SH-SY5Y (cell line): ENCODE data around the gene ACIN1.

Experiments used
- GATA2 ChIP-seq: IDR thresholded peaks from 2 replicates; pipeline ENCODE4 v1.6.1; 2011; ENCODE audit warnings: mild to moderate bottlenecking, low read depth, low read length
- GATA3 ChIP-seq: IDR thresholded peaks from 2 replicates; pipeline ENCODE4 v1.6.1; 2011; ENCODE audit warnings: low read depth, mild to moderate bottlenecking, low read length, moderate library complexity

The ACIN1 gene

DNA sequence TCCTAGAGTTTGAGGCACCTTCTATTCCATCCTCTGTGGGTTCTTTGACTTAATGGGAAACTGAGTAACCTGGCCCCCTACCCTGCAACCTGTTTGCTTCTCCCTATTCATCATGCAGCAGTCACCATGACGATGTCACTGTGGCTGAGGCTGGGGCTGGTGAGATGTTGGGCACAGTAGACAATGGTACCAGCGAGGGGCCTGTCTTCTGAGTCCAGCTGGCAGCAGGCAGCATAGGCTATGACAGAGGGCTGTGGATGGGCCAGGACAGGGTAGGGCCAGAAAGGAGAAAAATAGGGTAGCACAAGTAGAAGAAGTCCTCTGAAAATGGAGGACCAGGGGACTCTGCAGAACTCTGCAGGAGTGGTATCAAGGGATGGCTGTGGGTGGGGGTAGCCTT lies 7.9 kb upstream of the ACIN1 start:
- TF ChIP-seq GATA2 (no peak), GATA3 (no peak)

DNA sequence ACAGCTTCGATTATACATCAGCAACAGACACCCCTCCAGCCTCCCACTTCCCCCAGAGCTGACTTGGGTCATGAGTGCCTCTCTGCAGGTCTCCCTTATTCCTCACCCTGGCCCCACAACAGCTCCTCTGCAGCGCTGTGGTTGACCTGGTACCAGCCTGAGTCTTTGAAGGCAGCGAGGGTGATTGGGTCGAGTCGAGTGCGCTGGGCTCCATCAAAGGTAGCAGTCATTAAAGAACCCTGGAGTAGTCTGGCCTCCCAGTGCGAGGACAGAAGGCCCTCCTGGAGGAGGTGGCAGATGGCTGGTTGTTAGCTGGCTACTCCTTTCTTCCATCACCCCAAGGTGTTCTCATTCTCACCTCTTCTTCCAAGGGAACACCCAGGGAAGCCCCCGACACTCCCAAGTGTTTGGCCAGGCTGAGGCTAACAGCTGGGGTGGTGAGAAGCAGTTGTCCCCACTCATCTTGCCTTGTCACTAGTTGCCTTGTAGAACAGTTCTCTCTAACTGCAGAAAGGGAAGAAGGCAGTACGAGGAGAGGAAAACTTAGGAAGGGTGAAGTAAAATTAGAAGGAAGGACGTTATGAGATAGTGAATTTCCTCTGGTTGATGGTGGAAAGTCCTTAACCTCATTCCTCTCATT lies 7.2 kb upstream of the ACIN1 start:
- TF ChIP-seq GATA2 (no peak), GATA3 (no peak)

DNA sequence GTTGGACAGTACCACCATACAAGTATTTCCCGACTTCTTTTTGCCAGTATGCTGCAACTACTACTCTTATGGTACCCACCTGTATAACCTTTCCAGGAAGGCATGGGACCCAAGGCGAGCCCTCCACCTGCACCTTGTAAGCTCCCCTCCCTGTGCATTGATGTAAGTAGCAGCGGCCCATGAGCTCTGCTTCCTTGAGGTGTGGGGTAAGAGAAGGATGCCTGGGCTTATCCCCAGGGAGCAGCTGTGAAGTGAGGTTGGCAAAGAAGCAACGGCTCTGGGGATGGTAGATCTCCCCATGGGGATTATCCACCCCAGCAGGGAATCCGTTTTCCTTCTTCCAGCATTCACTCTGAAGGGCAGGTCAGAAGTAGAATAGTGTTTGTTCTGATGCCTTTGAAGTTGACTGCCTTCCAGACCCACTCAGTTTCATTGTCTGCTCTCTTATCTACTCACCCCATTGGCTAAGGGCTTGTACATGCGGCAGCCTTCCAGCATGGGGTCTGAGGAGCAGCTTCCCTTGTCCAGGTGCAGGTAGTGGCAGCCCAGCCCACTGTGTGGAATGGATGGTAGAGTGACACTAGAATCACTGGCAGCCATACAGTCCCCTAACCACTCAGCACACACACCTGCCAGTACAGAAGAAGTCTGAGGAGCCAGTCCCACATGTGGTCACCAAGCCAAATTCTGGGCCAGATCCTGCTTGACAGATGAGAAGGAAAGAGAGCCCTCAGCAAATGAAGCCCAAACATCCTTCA lies 6.5 kb upstream of the ACIN1 start:
- TF ChIP-seq GATA3: no peak
- no peak for TF ChIP-seq GATA2

DNA sequence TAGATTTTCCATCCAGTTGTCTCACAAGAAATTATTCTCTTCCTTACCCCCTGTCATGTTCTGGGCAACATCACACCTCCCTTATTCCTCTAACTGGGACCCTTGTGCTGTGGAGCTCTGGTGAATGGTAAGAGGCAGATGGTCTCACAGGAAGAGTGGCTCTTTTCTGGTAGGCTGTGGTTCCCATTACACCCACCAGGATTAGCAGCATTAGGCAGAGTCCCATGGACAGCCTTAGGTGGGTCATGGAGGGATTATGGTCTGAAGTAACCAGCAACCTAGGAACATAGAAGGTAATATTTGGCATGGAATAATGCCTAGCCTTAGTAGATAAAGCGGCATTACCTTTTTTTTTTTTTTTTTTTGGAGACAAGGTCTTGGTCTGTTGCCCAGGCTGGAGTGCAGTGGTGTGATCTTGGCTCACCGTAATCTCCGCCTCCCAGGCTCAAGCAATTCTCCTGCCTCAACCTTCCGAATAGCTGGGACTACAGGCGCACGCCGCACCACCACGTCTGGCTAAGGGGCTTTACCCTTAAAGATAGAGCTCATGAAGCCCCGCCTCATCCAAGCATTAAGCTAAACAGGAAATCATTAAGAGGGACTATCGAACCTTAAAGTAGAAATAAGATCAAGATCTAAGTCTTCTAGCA lies 4.4 kb upstream of the ACIN1 start:
- TF ChIP-seq GATA2: no peak
- no peak for TF ChIP-seq GATA3

DNA sequence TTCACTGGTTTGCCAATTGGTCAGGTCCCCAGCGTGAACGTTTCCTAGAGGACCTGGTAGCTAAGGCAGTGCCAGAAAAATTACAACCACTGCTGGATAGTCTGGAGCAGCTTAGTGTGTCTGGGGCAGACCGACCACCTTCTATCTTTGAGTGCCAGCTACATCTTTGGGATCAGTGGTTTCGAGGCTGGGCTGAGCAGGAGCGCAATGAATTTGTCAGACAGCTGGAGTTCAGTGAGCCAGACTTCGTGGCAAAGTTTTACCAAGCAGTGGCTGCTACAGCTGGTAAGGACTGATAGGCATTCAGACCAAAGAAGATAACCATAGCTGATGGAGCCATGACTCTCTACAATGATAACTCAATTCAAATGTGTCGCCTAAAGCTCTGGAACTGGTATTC lies 2.9 kb upstream of the ACIN1 start:
- no peak for TF ChIP-seq GATA2
- no peak for TF ChIP-seq GATA3

DNA sequence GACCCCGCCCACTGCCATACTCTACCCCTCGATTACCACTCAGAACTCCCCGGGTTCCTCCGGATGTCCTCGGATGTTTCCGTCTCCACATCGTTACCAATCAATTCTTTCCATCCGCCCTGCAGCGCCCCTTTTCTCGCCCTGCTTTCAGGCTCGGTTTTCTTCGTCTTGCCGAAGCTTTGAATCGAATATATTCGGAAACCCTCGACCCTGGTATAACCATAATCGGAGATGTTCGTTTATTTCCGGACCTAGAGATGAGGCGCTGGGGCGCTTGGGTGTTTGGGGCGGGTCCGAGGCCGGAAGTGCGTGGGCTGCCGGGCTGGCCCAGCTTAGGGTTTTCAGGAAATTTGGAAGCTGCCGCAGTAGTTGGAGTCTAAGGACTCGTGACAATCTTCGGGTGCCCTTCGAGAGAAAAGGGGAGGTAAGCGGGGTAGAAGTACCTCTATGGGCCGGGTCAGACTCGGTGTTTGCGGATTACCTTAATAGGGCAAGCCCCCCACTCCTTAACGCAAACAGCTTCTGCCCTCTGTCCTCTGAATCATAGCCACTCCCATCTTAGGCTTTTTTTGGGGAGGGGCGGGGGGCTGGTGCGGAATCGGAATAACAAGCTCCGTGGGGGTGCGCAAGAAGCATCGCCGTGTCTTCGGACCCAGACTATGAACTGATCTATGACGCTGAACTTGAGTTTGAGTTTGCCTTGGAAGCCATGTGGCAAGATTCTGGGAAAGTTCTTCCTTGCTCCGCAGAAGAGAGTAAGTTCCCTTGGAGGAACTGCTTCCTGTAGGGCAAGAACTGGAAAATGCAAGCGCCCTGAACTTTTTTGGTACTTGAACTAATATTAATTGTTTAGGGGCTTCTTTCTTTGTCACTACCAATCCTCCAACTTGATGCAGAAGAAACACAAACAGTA lies 516 bp upstream of the ACIN1 start, which contains the start of gene C14orf119:
Gene C14orf119 (plus strand): TSS at position 310 of the 913 bp plus-strand sequence. CDS start 2,154 bp downstream, outside the sequence.
- TF ChIP-seq GATA3: no peak
- no peak for TF ChIP-seq GATA2

DNA sequence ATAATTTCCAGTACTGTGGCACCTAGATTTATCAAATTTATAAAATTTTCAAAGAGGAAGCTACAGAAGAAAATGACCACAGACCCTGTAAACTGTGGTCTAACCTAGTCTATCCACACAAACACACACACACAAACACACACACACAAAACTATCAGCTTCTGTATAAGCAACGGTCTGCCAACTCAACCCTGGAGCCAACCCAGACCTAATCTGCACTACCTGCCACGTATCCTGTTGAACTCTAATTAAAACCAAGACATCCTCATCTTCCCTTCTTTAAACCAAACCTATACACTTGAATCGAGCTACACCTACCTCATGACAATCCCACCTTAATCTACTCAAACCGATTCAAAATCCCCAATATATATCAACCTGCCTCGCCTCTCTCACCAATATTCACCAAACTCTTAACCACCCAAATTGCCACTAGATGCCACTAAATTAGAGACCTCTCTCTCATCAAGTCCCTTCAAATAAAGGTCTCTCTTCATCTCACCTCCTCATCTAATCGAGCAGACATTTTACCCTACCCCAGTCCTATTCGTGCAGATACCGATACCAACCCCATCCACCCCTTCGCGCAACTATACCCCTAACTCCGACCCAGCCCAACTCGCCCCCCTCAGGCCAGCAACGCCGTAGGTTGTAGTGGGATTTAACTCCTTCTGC lies 808 bp downstream of the ACIN1 start:
- TF ChIP-seq GATA2 (no peak), GATA3 (no peak)

DNA sequence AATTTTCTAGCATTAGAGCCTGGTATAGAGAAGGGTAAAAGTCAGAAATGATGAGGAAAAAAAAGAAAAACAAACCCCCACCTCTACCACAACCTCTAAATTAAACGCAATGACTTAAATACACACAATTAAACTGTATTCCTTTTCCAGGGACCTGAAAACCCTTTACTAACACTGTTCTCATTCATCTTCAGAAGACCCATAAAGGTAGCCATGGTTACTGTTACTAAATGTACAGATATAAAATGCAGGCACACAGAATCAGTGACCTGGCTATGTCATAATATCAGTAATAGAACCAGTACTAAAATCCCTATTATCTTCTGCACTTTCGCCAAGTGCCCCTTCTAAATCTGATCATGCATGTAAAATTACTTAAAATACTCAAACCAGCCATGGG lies 1.4 kb downstream of the ACIN1 start:
- no peak for TF ChIP-seq GATA2
- no peak for TF ChIP-seq GATA3

DNA sequence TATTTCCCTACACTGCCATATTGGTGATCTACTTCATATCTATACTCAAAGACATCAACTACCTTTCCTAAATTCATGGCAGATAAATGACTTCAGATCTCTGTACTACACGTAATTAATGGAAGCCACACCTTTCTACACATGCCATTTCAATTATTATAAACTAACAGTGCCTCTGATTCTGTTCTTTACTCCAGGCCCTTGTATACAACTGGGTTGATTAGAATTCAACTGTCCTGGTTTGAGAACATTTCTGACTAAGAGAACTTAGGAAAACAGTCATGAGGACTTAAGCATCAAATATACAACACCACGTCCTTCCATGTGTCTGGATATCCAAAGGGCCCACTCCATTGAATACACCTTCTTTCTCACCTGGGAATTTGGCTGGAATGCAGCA lies 1.8 kb downstream of the ACIN1 start:
- TF ChIP-seq GATA3 (no peak), GATA2 (no peak)

DNA sequence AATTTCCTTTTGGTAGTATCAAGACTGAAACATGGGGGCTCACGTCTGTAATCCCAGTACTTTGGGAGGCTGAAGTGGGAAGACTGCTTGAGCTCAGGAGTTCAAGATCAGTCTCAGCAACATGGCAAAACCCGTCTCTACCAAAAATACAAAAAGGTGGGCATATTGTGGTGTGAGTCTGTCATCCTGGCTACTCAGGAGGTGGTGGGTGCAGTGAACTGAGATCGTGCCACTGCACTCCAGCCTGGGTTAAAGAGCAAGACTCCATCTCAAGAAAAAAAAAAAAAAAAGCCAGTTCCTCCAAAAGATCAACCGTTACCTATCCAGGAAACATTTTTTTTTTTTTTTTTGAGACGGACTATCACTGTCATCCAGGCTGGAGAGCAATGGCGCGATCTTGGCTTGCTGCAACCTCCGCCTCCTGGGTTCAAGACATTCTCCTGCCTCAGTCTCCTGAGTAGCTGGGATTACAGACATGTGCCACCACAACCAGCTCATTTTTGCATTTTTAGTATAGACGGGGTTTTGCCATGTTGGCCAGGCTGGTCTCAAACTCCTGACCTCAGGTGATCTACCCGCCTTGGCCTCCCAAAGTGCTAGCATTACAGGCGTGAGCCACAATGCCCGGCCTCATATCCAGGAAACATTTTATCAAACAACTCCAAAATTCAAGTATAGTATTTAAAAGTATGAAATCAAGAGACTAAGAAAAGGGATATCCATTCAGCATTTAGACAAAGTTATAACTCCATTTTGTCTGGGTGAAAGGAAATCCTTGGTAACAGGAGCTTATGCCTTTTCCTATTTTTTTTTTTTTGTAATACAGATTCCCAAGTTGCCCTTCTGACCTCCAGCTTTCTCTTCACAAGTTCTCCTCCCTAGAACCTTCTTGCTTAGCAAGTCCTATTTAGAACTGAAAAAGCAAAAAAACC lies 3.4 kb downstream of the ACIN1 start:
- TF ChIP-seq GATA2 (no peak), GATA3 (no peak)

DNA sequence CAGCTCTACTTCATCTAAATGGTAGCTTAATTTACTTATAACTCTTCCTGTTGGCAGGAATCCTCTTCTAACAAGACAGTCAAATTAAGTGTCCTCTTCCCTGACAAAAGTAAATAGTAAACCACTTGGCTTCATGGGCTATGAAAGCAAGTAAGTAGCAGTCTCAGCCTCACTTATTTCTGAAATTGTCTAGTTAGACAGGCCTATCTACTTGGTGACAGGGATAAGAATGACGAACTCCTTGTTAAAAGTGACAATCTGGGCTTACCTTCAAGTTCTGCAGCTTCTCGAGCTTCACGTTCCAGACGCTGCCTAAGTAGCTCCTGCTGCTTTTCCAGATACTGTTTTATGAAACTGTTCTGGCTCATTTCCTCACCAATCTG lies 4.7 kb downstream of the ACIN1 start:
- no peak for TF ChIP-seq GATA3
- no peak for TF ChIP-seq GATA2

DNA sequence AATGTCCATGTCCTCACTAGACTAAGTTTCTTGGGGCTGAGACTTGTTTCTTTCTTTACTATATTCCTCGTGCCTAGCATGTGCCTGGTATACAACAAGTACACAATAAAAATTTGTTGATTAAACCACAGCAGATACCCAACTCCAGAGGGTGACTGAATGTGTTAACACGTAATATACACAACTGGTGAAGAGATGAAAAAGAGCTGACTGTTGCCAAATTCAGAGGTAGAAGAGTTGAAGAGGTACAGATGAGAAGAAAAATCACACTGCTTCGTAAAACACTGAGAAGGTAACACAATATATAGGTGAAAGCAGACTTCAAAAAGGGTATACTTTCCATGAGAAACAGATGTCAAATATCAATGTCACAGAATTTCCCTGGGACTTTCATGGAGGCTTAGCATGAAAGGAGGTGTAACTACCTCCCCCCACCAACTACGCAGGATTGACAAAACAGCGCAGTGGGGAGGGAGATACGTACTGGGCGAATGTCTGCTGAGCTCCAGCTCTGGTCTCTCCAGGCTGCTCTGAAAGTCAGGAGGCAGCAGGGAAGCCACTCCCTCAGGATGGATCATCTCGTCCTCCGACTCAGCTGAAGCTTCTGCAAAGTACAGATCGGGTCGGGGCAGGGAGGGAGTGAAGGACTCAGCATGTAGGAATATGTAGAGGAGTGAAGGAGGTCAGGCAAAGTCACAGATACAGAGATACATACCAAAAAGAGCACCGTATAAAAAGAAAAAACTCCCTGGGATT lies 5.3 kb downstream of the ACIN1 start:
- TF ChIP-seq GATA2: no peak
- no peak for TF ChIP-seq GATA3
